ENCODE measurements around the gene SERGEF. TPM values are rescaled to one million over a fixed set of nuclear protein-coding genes. Genes with fewer than 3 reads are reported as not detected.

Gene SERGEF
- total and polyA plus RNA-seq, 10 of the 15 experiments (the other 5 are each of a cell fraction or from before 2014, with no cell fraction given), result 14.6 to 27.8 (median 22.4) TPM

GRCh38 chr11:17929171-17929570, 83.7 kb downstream of the SERGEF start:
- in situ Hi-C loops (cut with MboI), result loop anchor here (5.0 kb wide), 1 partner anchor 48 kb away; no protein-coding TSS in a partner anchor
- ATAC-seq (no peak), FAIRE-seq (no peak), DNase-seq (ENCODE audit: low read depth, low spot score) (no peak)
- H3K9ac ChIP-seq (ENCODE audit: control insufficient read depth, insufficient read depth, low read length), result no peak overlapping the region
- H3K79me2 ChIP-seq (ENCODE audit: control insufficient read depth, insufficient read depth, low read length), result no peaks in the 10 kb centered on the region
- H3K27ac ChIP-seq (ENCODE audit: control insufficient read depth, insufficient read depth), result no peak overlapping the region
- H3K27me3 ChIP-seq (replicated peaks in 1 of 2; ENCODE audit: control insufficient read depth in 2 of 2, insufficient read depth in 2 of 2, low read length in 1 of 2), result no peaks in the 10 kb centered on the region
- intact Hi-C loops (cut with micrococcal nuclease; ENCODE audit: unreplicated experiment), result no loop called here
- ChIA-PET RAD21 (ENCODE audit: unreplicated experiment) (no interaction called here), CTCF (interaction anchor here (0.9 to 1.8 kb wide), 2 partner anchors 65 to 198 kb away, joined by 3 to 5 read pairs; no protein-coding TSS in a partner anchor), POLR2A (interaction anchor here (0.9 kb wide), 1 partner anchor 17 kb away, joined by 3 read pairs; no protein-coding TSS in a partner anchor), SMC1A (ENCODE audit: uncharacterized antibody, unreplicated experiment) (interaction anchor here (1.1 to 1.5 kb wide), 2 partner anchors 15 to 18 kb away, joined by 3 read pairs; no protein-coding TSS in a partner anchor)
- H3K4me3 ChIP-seq, result no peak overlapping the region
- BruUV-seq (replicated peaks), result no TSS peak
- TF ChIP-seq MEF2A (IDR thresholded peaks at IDR 0.05; ENCODE audit: insufficient read depth, low read depth, low read length), result no peak
- TF ChIP-seq SREBF1 (IDR thresholded peaks at IDR 0.05; ENCODE audit: low read length), result no peak
- no peak for TF ChIP-seq NR2C2 (IDR thresholded peaks at IDR 0.05; ENCODE audit: borderline replicate concordance, control insufficient read depth, insufficient read length, low read depth)
- TF ChIP-seq, protein P1, sequence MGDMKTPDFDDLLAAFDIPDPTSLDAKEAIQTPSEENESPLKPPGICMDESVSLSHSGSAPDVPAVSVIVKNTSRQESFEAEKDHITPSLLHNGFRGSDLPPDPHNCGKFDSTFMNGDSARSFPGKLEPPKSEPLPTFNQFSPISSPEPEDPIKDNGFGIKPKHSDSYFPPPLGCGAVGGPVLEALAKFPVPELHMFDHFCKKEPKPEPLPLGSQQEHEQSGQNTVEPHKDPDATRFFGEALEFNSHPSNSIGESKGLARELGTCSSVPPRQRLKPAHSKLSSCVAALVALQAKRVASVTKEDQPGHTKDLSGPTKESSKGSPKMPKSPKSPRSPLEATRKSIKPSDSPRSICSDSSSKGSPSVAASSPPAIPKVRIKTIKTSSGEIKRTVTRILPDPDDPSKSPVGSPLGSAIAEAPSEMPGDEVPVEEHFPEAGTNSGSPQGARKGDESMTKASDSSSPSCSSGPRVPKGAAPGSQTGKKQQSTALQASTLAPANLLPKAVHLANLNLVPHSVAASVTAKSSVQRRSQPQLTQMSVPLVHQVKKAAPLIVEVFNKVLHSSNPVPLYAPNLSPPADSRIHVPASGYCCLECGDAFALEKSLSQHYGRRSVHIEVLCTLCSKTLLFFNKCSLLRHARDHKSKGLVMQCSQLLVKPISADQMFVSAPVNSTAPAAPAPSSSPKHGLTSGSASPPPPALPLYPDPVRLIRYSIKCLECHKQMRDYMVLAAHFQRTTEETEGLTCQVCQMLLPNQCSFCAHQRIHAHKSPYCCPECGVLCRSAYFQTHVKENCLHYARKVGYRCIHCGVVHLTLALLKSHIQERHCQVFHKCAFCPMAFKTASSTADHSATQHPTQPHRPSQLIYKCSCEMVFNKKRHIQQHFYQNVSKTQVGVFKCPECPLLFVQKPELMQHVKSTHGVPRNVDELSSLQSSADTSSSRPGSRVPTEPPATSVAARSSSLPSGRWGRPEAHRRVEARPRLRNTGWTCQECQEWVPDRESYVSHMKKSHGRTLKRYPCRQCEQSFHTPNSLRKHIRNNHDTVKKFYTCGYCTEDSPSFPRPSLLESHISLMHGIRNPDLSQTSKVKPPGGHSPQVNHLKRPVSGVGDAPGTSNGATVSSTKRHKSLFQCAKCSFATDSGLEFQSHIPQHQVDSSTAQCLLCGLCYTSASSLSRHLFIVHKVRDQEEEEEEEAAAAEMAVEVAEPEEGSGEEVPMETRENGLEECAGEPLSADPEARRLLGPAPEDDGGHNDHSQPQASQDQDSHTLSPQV (IDR thresholded peaks at IDR 0.05), result no peak
- no peak for TF ChIP-seq POU2F2 (IDR thresholded peaks at IDR 0.05; ENCODE audit: borderline replicate concordance, low read depth, low read length)
- TF ChIP-seq RELA (IDR thresholded peaks at IDR 0.05; ENCODE audit: borderline replicate concordance, partially characterized antibody), result no peak
- no peak for TF ChIP-seq HDGF (IDR thresholded peaks at IDR 0.05)
- TF ChIP-seq ZNF24 (IDR thresholded peaks at IDR 0.05), result no peak
- H3K9me3 ChIP-seq (replicated peaks; ENCODE audit: control insufficient read depth, insufficient read depth, low read length), result no peaks in the 10 kb centered on the region
- no peak overlapping the region for H2AFZ ChIP-seq (ENCODE audit: control insufficient read depth, low read depth, low read length)
- no peaks in the 10 kb centered on the region for H3K36me3 ChIP-seq (ENCODE audit: control insufficient read depth in 2 of 2, insufficient read depth in 2 of 2, low read length in 1 of 2)
- no peaks in the 10 kb centered on the region for H4K20me1 ChIP-seq (ENCODE audit: control insufficient read depth, insufficient read depth)
- no peaks in the 10 kb centered on the region for H3K4me1 ChIP-seq (ENCODE audit: control insufficient read depth, insufficient read depth, low read length)
- no peak overlapping the region for H3K4me2 ChIP-seq (ENCODE audit: control insufficient read depth, insufficient read depth)
- WGBS (ENCODE audit: insufficient coverage, insufficient replicate concordance, low lambda C conversion rate, missing lambda C conversion rate), result 100% methylated on average over 3 of the region's 3 CpGs
